OCI-LY7 (cell line): ENCODE results near the gene SIL1.

Experiments used
- CTCF ChIP-seq: fragments of 200-600 bp; sonication (generic); conservative IDR thresholded peaks from 2 replicates; pipeline ENCODE4 v1.5.1; 2014; ENCODE audit warnings: mild to moderate bottlenecking, antibody characterized with exemption, low read length, moderate library complexity, mixed read lengths
- EZH2phosphoT487 ChIP-seq: fragments of 200-600 bp; sonication (generic); IDR thresholded peaks from 2 replicates; pipeline ENCODE4 v1.6.1; 2018; ENCODE audit warnings: low read depth, borderline replicate concordance, mild to moderate bottlenecking, mixed run types, antibody characterized with exemption, low read length, moderate library complexity, mixed read lengths

- TF ChIP-seq CTCF = no peak
- TF ChIP-seq EZH2phosphoT487 = no peak
These were observed 40.6 kb downstream of the SIL1 start for GRCh38 chr5:139157556-139157955.
